GM18498 (cell line): ENCODE results near the gene PADI4.
"Not testable (repeated sequence)": the region's sequence is repeated elsewhere in the genome, so short reads cannot be mapped to it uniquely, and the experiment has no call there.

Experiments
- ATAC-seq: cut with Tn5 transposase; IDR thresholded peaks from one replicate; pipeline ENCODE4 v1.9.1; 2021; ENCODE audit warnings: mild to moderate bottlenecking, moderate library complexity; ENCODE audit not compliant: unreplicated experiment

Gene PADI4

GRCh38 chr1:17375651-17376050 is 67.7 kb downstream of the PADI4 start:
- ATAC-seq, result no peak

- no peak for ATAC-seq
These were observed 69.4 kb downstream of the PADI4 start for GRCh38 chr1:17377325-17377953.

DNA sequence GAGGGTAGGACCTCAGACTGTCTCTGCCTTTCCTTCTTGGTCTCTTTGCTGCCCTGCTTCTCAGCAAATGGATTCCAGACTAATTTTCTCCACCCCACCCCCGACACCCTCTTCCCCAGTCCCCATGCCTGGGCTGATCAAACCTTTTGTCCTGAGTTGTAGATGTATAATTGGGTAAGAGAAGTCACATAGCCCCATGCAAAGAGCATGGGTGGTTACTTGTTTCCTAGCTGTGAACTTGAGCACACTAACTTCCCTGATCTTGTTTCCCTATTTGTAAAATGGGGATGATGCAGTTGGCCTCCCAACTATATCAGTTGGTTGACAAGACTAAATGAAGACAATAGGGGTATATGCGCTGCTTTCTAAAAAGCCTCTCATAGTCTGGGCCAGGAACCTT is 73.2 kb downstream of the PADI4 start:
- no peak for ATAC-seq

GRCh38 chr1:17392199-17392740 is 84.3 kb downstream of the PADI4 start:
- no peak for ATAC-seq

- no peak for ATAC-seq
These were observed 85.2 kb downstream of the PADI4 start for GRCh38 chr1:17393230-17393629.

DNA sequence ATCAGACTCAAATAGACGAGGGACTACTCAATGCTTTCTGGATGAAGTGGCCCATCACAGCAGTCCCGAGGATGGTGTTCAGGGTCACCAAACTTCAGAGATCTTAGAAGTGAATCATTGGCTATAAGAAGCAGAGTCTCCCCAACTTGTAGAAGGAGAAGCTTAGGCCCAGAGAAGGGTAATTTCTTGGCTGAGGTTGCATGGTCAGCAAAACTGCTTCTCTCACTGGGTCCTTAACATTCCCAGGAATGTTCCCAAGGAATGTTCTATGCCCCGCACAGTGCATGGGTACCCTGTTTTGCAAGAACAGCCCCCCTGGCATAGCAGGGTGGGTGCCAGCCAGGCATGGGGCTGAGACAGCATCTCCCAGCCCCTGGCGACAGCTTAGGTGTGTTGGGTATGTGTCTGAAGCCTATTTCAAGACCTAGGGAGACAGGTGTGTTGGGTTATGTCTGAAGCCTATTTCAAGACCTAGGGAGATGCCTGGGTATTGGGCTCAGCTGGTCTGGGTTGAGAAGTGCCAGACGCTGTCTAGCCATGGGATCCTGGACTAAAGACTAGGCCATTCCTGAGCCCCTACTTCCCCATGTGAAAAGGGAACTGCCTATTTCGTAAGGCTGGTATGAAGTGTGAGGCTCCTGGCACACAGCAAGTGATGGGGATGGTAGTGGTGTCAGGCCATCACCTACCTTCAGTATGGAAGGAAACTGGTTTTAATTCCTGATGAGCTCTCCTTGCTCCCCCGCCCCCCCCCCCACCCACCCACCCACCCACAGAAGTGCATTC is 90.1 kb downstream of the PADI4 start:
- no peak for ATAC-seq

GRCh38 chr1:17400725-17401341 is 92.8 kb downstream of the PADI4 start:
- ATAC-seq, result no peak

DNA sequence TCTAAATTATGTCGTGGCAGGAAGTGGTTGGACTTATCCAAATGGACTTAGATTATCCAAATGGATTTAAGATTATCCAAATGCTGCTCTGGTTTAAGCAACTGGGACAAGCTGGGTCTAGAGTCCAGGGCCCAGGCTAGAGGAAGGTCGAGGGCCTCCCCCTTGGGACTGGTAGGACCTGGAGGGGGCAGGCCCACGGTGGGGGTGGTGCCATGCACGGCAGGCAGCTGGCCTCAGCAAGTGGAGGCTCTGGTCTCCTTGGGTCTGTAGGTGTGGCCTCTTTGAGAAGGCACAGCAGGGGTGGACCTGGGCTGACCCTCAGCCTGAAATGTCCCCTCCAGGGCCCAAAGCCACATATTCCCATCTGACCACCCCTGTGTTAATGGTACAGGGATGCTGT is 93.8 kb downstream of the PADI4 start:
- no peak for ATAC-seq

DNA sequence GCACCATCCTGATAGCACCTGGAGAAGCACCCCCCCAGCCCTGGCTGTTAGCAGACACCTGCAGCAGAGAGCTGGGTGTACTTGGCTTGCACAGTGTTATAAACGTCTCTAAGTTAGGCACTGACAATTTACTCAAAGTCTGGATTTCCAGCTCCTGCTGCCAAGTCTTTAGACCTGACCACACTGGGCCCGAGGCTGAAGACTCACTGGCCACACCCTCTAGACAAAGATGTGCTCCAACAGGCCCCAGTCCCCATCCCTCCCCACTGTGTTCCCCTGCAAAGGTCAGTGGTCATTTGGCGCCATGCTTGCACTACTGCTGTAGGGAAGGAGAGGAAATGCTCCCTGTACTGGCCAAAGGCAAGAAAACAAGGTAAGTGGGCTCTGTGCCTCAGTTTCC is 95.1 kb downstream of the PADI4 start:
- no peak for ATAC-seq

- ATAC-seq, result no peak
These were observed 96.2 kb downstream of the PADI4 start for GRCh38 chr1:17404034-17404684.

DNA sequence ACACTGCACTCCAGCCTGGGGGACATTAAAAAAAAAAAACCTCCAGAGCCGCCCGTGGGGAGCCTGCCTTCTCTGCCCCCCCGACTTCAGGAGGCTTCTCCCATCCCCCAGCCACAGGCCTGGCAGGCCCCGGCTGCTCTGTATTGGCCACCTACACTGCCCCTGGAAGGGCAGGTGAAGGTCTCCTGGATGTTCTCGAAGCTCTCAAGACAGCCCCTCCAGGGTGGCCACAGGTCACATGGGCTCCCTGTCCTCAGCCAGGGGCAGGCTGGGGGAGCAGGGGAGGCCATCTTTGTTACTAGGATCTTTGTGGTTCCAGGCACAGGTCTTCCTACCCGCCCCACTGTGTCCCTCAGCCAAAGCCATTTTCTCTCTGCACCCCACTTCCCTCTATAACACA is 96.8 kb downstream of the PADI4 start:
- ATAC-seq, result no peak

- ATAC-seq, result no peak
These were observed 98.1 kb downstream of the PADI4 start for GRCh38 chr1:17405898-17406759.

DNA sequence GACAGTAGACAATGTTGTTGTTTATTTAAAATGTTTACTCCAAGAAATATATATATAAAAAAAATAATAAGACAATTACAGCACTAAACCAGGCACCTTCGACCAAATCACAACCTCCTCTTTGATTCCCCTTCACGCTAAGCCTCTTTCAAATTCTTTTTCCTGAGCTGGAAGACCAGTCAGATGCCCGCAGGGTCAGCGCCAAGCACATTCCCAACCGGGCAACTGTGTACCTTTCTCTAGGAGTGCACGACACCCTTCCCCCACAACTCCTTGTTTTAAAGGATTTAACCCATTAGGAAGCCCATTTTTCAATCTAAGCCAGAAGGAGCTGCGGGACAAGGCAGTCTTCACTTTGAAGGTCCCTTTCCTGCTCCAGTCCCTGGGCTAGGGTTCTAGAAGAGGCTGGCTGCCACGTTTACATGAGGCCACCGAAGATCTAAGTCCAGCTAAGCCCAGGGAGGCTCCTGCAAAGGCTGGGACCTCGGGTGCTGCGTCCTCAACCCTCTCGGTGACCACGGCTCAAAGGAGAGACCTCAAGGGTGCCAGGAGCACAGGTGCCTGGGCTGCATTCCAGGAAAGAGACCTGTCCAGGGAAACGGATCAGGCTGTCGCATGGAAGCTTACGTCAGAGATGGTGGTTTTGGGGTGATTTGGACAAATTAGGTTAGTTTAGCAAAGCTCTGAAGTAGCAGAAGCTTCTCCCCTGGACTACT is 98.9 kb downstream of the PADI4 start:
- not testable (repeated sequence) for ATAC-seq

DNA sequence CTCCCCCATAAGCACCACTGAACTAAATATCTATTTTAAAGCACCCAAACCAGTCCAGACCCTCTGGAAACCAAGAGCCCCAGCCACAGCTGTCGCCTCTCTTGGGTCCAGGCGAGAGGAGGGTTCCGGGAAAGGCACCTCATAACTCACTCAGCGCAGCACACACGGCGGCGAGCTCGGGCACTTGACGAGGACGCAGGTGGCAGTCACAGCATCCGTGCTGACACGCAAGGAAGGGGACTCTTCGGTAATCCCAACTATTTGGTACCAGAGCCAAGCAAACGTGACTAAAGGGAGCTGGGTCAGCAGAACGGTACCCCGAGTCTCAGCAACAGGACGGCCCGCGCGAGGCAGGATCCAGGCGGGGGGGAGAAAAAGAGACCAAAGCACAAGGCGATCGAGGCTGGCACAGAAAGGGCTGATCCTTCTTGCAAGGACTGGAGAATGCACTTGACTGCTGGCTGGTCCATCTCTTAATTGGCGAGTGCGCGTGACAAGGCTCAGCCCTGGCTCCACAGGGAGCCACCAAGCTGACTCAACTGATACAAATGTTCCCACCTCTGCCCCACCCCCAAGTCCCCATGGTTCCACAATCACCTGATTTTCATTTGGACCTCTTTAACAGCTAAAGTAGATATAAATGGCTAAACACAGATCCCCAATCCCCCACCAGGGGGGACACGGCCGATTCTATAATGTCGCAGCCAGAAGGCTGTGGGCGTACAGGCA is 100.0 kb downstream of the PADI4 start:
- ATAC-seq, result not testable (repeated sequence)

GRCh38 chr1:17409391-17409811 is 101.4 kb downstream of the PADI4 start:
- ATAC-seq, result no peak

- no peak for ATAC-seq
These were observed 104.3 kb downstream of the PADI4 start for GRCh38 chr1:17412093-17412870.
